Measurements from ENCODE around the gene ISX.

Gene ISX

DNA sequence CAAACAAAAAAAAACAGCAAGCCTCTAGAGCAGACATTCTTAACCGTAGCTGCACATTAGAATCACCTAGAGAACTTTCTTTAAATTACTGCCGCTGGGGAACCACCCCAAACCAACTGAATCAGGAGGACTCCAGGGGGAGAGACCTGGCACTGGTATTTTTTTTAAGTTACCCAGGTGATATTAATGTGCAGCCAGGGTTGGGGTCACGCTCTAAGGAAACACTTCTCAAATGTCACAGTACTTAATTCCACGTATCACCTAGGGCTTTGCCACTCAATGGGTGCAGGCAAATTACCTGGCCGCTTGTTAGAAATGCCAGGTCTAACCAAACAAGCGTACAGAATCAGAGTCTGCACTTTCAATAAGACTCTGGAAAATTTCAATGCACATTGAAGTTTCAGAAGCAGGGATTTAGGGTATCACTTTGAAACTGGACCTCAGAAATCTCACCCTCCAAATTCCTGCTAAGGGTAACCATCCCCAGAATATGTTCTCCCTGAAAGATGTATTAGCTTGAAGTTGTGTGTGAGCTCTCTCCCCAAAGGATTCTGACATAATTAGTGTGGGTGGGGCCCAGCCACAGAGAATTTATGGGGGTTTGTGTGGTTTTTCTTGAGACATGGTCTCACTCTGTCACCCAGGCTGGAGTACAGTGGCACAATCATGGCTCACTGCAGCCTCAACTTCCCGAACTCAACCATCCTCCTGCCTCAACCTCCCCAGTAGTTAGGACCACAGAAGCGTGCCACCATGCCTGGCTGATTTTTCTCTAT lies 12.7 kb upstream of the ISX start:
- DNase-seq, result no peak

DNA sequence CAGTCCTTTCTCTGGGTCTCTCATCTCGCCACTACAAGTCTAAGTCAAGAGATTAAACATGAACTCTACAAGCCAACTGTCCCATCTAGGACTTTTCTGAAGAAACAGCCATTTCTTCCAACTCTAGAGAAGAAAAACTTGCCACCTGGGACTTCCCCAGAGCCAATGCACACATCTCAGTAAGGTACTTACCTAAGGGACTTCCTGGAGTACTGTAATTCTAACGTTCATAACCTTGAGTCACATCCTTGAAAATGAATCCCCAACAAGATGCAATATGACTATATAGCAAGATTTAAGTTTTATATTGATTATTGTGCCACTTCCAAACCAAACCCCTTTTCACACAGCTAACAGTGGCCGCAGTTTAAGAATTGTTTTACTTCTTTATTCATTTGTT lies 11.9 kb upstream of the ISX start:
- DNase-seq, result no peak

DNA sequence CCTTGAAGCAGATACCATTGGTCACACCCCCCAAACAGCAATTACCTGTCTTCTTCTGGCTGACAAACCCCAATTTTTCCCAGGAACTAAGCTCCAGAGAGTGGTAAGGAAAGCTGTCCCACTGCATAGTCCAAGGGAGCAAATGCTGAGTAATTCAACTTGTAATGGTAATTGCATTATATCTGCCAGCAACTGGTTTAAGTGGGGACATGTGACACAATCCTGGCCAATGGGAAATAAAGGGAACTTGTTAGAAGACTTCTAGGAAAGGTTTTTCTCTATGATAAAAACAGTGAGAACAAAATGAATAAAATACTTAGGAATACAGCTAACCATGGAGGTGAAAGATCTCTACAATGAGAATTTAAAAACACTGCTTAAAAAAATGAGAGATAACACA lies 9.5 kb upstream of the ISX start:
- DNase-seq, result no peak

DNA sequence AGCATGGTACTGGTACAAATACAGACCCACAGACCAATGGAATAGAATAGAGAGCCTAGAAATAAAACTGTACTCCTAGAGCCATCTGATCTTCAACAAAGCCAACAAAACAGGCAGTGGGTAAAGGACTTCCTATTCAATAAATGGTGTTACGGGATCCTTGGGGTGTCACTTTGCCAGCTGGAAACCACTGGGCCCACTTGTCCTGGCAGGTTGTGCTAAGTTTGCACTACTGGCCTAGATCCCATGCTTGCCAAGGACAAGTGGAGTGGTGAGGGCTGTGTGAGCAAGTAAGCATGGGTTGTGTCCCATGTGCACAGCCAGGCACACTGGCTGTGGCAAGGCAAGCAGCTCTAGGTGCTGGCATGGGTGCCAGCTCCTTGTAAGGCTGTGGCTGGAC lies 8.8 kb upstream of the ISX start:
- DNase-seq, result no peak

DNA sequence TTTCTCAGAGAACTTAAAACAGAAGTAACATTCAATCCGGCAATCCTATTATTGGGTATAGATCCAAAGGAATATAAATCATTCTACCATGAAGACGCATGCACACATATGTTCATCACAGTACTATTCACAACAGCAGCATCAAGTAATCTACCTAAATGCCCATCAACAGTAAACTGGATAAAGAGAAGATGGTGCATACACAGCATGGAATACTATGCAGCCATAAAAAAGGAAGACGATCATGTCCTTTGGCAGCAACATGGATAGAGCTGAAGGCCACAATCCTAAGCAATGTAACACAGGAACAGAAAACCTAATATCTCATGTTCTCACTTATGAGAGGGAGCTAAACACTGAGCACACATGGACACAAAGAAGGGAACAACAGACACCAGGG lies 6.3 kb upstream of the ISX start:
- DNase-seq, result no peak

DNA sequence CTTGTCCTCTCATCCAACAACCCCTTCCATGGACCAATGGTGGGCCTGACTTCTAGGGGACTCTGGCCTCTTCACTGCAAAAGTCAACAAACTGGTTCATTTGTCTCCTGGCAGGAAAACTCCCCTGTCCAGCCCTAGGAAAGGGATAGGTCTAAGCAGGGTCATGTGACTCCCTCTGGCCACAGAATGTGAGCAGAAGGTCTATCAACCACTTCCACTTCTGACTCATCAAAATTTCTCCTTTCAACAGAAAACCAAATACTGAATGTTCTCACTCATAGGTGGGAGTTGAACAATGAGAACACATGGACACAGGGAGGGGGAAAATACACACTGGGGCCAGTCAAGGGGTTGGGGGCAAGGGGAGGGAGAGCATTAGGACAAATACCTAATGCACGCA lies 1.3 kb upstream of the ISX start:
- no peak for DNase-seq

DNA sequence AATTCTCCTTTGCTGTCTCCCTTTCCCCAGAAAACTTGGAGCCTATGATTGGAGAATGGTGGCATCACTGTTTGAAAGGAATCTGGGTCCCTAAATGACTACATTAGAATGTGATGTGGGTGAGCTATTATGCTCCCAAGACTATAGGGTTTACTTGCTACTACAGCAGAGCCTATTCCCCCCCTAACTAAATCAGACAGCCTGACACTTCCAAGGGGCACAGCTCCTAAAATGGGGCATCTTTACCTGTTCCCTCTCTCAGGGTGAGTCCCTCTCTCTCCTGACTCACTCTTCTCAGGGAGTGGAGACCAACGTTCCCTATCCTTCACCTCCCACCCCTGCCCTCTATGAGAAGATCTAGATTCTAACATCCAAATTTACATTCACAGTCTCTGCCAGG lies 775 bp upstream of the ISX start:
- DNase-seq, result no peak

DNA sequence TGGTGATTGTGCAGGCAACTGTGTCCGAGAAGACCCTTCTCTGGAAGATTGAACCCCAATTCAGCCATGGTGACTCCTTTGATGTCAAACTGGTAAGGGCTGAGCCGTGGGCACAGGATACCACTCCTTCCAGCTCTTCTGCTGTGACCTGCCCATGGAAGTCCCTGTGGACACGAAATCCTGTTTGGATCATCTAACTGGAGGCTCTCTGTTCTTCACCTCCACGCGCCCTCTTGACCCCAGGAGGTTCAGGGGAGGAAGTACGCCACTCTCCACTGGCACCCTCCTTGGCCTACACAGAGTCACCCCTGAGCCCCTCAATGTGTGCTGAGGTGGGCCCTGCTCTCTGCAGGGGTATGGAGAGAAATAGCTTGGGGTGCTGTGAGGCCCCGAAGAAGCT lies 810 bp downstream of the ISX start:
- no peak for DNase-seq

DNA sequence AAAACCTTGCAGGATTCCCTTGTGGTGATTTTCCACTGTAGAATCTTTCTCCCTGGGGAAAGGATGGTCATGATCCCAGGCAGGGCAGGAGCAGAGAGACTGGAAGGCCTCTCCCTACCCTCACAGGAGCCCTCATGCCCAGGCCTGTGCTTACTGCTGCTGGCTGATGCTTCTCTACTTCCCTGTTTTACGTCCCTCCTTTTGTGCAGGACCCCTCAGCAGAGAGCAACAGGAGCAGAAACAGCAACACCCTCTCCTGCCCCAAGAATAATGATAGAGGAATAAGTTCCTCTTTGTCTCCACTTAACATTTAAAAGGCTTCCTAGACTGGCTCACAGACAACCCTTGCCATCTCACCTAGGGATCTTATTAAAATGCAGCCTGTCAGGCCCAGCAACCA lies 3.6 kb downstream of the ISX start:
- DNase-seq, result no peak

DNA sequence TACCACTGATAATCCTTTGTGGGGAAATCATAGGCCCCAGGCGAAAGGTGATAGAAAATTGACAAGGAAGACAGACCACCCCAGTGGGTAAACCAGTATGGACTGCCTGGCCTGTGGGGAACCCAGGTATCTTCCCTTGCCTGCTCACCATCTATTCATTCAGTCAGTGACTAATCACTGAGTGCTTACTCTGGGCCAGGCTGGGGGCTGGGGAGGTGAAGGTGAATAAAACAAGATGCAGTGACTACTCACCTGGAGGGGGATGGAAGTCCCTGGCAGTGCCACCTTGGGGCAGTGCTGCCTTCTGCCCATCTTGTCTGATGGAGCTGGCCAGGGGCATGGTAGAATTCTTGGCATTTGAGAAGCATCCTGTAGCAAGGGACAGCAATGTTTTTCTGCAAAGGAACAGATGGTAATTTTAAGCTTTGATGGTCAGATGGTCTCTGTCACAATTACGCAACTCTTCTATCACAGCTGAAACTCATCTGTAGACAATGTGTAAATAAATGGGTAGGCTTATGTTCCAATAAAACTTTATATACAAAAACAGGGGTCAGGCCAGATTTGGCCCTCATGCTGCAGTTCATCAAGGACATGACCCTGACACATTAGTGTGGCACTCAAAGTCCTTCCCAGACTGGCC lies 4.6 kb downstream of the ISX start:
- DNase-seq, result peak; percentile 5 to 62

DNA sequence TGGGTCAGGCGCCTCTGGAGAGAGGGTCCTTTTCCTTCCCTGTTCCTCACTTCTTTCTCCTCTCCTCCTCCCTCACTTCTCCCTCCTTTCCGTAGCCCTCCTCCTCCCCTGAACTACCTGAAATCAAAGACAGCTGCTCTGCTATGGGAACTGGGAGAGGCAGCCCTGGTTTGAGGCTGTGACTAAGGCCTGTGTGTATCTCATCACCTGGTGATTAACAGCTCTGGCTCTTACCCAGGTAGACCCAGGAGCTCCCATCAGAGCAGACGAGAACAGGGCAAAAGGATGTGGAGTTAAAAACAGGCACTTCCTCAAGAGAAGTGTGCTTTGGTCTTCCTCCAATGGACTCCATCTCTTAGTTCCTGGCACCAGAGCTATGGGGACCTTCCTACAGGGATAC lies 5.8 kb downstream of the ISX start:
- no peak for DNase-seq

DNA sequence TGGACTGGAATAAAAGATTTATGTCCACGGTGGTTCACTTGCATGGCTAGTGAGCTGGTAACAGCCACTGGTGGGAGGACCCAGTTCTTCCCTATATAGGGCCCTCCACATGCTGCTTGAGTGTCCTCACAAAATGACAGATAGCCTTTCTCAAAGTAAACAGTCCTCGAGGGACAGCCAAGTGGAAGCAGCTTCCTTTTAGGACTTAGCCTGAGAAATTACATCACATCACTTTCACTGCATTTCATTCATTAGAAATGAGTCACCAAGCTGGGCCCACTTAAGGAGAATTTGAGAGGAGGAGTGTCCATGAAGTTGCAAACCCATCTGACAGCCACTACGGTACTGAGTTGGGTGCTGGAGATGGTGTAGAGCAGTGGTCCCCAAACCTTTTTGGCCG lies 7.0 kb downstream of the ISX start:
- DNase-seq, result no peak

DNA sequence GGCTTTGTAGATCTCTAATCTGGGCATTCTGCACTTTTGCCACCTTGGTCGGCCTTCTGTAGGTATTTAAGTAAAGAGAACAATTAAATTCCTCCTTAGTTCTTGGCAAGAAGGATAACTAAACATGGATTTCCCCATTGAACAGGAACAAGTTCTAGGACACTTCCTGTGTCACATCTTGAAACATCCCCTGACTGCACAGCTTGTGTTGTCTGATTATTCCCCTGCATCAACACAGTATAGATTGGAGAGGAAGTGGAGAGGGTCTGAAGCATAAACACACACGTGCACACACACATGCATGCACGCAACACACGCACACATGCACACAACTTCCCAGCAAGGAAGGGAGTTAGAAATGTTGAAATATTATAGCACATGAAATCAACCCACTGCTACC lies 8.6 kb downstream of the ISX start:
- no peak for DNase-seq

DNA sequence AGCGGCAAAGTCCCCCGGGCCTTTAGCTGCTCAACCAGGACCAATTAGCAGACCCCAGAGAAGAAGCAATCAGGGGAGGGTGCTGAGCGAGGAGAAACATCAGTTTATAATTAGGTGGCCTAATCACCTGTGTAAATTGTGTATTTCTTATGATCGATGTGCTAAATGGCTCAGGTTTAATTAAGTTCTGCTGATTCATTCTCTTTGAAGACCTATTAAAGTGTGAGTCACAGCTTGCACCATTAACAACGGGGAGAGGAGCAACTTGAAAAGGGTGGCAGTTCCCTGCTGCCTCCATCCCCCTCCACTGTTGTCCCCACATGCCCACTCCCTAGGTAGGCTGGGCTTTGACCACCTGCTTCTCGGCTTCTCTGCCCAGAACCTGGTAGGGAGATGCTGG lies 10.7 kb downstream of the ISX start:
- no peak for DNase-seq

DNA sequence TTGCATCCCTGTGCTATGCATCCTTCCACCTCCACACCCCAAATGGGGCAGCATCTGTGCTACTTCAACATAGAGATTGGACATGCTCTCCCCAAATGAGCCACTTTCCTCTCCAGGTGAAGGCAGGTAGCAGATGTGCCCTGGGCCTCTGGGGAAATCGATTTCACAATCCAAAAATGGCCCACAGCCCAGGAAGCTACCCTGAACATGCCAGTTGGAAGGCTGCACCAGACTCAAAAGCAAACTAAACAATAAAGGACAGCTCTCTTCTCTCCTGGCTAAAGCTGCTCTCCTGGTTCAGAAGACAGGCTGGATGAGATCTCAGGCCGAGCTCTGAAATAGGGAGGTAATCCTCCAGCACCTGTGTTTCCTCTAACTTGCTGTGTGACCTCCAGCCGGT lies 19.7 kb downstream of the ISX start:
- DNase-seq, result no peak

DNA sequence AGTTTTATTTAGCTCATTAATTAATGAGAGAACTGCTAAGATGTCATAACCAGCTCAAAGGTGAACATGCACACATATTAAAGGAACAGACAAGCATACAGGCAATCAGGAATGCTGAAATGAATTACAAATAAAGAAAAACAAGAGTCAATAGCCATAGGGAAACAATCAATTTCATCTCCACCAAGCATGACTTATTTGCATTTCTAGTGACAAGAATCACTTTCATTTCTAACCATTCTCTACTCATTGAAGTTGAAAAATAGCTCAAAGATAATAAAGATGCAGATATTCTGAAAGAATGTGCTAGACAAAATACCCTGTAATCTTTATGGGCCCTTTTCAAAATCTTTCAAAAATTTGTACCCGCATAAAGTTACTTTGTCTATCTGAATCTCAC lies 23.2 kb downstream of the ISX start:
- DNase-seq, result no peak

DNA sequence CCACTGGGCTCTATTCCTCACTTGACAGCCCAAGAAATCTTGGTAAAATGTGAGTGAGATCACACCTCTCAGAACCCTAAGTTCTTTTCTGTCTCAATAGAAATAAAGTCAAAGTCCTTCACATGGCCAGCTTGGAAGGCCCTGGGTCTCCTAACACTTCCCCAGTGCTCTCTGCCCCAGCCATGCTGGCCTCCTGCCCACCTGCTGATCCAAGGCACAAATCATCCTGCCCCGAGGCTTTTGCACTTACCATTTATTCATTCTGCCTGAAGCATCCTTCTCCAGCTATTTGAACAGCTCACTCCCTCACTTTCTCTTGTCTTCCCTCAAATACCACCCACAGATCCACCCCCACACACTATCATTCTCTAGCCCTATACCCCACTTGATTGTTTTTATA lies 26.4 kb downstream of the ISX start:
- DNase-seq, result no peak

DNA sequence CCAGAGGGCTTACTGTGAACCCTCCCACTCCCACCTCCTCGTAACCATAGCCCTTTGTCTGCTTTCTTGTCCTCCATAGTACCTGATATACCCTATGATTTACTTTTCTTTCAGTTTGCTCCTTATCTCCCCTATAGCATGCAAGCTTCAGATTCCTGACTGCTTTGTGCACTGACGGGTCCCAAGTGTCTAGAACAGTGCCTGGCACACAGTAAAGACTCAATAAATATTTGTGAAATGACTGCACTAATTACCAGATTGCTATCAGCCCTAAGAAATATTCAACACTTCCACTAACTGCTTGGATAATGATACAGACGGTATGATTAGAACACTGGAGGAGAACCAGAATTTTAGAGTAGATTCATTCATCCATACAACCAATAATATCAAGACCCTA lies 33.0 kb downstream of the ISX start:
- DNase-seq, result no peak

DNA sequence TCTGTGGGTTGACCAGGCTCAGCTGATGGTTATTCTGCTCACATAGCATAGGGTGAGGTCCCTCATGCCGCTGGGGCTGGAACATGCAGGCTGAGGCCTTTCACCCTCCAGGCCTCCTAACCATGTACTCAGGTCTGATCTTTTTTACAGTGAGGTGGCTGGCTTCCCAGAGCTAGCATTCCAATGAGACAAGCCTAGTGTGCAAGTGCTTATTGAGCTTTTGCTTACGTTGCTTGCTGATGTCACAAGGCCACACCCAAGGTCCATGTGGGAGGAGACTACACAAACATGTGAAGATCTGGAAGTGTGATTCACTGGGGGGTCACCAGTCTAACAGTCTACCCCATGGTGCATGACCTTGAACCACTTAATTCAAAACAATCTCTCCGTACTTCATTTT lies 33.9 kb downstream of the ISX start:
- no peak for DNase-seq

DNA sequence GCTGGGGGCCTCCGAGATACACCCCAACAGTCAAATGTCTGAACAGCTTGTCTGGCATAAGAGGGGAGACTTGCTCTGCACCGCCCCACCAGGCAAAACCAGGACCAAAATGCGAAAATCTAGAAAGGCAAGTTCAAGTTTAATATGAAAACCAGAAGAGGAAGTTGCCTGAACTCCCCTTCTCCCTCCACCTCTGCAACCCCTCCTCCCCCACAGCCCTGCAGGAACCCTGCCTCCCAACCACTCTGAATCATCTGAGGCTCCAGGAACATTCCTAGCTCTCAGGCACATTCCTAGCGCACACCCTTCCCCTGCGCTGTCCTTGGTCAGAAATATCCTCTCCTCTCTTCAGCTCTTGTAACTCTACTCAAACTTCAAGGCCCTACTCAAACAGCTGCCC lies 36.7 kb downstream of the ISX start:
- DNase-seq, result no peak

DNA sequence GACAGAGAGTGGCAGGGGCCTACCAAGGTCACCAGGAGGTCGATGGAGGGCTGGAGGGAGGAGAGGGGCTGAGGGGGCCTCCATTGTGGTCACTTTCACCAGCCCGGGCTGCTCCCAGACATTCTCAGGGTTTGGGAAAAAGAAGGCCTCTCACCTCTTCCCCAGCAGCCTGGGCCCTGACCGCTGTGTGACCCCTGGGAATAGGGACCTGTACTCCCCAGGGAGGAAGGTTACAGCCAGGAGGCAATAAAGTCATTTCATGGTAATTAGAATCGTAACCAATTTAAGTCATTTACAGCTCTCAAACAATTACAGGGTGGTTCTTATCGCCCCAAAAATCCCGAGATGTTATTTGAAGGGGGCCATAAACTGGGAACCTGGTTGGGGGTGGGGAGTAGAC lies 37.8 kb downstream of the ISX start:
- no peak for DNase-seq

DNA sequence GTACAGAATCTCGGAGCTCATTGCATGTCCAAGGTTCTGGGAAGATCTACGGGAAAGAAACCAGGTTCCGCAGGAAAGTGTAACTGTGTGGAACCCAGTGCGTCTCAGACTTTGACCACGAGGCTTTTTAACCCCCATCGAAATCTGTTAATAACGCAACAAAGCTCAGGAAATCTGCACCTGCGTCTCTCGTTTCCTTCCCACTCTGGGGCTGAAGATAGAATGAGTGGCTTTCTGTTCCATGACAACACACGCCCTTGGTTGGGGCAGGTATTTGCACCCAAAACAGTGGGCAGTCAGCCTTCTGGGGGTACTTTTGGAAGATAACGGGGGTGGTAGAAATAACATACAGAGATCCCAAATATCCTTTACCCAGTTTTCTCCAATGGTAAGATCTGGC lies 38.5 kb downstream of the ISX start:
- DNase-seq, result no peak

DNA sequence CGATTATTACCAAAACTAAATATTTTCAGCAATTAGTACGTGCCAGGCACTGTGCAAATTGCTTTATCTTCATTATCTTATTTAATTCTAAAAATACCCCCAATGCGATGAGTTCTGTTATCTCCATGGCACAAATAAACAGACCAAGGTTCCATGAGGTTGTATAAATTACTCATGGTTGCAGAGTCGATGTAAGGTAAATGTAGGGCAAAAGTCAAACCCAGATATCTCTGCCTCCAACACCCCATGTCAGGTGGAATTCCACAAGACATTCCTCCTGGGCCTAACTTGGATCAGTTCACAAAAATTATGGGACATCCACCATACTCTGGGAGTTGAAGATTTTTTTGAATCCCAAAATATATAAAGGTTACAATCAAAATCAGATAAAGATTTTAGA lies 43.7 kb downstream of the ISX start:
- DNase-seq, result no peak

DNA sequence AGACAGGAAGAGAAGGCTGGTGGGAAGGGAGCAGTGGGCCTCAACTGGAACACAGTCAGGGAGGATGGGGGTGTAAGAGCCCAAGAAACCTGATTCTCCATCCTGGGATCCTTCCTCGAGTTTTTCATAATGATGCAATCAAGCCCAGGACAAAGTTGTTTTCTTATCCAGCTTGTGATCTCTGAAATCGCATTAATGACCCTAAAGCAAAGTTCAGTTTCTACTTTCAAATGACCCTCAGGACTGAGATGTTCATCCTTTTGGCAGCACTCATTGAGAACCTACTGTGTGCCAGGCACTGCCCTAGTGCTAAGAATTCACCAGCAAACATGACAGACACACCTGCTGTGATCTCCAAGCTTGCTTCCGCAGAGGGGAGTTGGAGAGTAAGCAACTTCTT lies 45.3 kb downstream of the ISX start:
- no peak for DNase-seq

DNA sequence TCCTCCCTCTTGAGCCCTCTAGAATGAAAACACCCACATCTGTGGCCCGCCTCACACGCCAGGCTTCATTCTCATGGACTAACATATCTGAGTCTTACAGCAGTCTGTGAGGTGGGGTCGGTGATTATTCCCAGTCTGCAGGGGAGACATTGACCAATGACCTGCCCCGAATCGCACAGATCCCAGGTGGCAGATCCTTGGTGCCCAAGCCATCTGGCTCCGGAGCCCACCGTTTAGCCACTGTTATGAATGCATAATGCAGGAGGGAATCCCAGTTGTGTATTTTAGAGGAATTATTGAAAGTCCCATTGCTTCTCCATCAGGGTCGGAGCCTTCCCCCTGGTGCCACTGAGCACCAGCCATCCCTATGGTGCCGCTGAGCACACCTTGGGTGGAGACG lies 47.4 kb downstream of the ISX start:
- no peak for DNase-seq
